GM18520 (cell line): Measurements from ENCODE around the gene DNAJC30.
"Not testable (repeated sequence)": the region's sequence is repeated elsewhere in the genome, so short reads cannot be mapped to it uniquely, and the experiment has no call there.

Experiments
- ATAC-seq: cut with Tn5 transposase; IDR thresholded peaks from one replicate; pipeline ENCODE4 v1.9.1; 2021; ENCODE audit not compliant: unreplicated experiment

The DNAJC30 gene

GRCh38 chr7:73683056-73683787 is at the start of gene DNAJC30, which contains the start of gene BUD23:
DNAJC30 (minus strand) TSS chr7:73683453; CDS start chr7:73683423, 30 bp downstream.
BUD23 (plus strand) TSS chr7:73683597; CDS start chr7:73683626, 29 bp downstream.
- ATAC-seq, result peak; percentile 79

DNA sequence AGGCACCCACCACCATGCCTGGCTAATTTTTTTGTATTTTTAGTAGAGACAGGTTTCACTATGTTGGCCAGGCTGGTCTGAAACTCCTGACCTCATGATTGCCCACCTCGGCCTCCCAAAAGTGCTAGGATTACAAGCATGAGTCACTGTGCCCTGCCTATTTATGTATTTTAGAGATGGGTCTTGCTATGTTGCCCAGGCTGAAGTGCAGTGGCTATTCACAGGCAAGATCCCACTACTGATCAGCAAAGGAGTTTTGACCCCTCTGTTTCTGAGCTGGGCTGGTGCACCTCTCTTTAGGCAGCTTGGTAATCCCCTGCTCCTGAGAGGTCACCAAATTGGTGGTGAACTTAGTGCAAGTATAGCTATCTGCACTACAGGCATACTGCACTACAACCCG is 49.1 kb upstream of the DNAJC30 start:
- no peak for ATAC-seq

DNA sequence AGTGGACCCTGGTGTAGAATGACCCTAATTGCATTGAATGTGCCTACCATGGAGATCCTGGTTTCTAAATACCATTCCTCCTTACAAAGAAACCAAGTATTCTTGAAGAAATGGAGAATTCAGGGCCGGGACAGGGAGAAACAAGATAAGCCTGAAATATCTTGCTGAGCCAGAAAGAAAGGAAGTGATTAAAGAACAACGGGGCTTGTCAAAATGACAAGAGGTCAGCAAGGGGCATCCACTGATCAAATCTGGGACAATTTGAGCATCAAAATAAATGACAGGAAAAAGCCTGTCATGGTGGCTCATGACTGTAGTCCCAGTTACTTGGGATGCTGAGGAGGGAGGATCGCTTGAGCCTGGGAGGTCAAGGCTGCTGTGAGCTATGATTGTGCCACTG is 47.2 kb upstream of the DNAJC30 start:
- no peak for ATAC-seq

DNA sequence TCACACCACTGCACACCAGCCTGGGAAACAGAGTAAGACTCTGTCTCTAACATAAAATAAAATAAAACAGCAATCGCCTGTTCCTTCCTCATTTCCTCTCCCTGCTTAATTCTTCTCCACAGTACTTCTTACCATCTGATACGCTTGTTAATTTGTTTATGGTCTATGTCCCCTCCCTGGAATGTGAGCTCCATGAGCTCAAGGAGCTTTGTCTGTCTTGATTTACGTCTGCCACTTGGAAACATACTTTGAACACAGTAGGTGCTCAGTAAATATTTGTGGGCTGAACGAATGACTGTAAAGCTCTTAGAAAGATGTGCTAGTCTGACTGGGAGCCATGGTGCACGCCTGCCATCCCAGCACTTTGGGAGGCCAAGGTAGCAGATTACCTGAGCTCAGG is 45.3 kb upstream of the DNAJC30 start:
- ATAC-seq, result no peak

DNA sequence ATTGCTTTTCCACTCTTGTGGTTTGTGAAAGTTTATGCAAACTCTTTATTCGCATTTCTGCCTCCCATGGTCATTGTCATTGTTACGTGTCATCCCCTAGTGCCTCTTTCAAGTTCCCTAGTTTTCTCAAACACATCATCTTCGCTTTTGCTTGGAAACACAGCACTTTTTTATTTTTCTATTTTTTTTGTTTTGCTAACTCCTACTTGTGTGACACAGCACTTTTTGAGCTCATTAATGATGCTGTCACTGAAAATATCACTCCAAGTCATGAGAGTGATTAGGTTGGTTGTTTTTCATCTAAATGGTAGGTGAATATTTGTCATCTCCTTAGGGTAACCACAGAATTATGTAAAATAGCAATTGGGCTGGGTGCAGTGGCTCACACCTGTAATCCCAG is 44.7 kb upstream of the DNAJC30 start:
- no peak for ATAC-seq

DNA sequence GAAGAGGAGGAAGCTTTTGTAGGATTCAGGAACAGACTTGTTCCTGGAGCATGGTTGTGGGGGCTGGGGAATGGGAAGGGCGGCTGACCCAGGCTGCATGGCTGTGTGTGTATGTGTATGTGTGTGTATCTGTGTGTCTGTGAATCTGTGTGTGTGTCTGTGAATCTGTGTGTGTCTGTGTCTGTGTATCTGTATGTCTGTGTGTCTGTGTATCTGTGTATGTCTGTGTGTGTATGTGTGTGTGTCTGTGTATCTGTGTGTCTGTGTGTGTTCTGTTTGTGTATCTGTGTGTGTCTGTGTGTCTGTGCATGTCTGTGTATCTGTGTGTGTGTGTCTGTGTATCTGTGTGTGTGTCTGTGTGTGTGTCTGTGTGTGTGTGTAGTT is 42.8 kb upstream of the DNAJC30 start:
- no peak for ATAC-seq

GRCh38 chr7:73723813-73724212 is 40.6 kb upstream of the DNAJC30 start:
- ATAC-seq, result no peak

GRCh38 chr7:73722785-73723184 is 39.5 kb upstream of the DNAJC30 start:
- no peak for ATAC-seq

- not testable (repeated sequence) for ATAC-seq
Observed at GRCh38 chr7:73722182-73722581, 38.9 kb upstream of the DNAJC30 start.

DNA sequence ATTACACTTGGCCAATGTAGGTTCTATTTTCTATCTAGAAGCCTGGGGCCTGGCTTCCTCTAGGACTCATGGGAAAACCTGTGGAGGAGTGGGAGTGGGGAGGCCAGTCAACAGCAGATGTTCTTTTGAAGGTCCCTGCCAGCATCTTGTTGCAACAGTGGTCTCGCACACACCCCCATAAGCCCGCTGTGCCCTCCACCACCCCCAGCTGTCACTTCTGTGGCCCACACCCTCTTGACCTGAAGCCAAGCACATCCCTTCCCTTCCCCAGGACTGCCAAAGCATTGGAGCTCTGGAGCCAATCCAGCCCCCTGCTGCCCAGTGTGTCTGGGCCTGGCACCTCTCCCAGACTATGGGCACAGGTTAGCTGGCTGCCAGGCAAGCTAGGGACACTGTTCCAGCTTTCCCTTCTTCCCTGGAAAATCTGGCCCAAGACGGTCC is 38.1 kb upstream of the DNAJC30 start:
- ATAC-seq, result no peak

GRCh38 chr7:73720443-73720842 is 37.2 kb upstream of the DNAJC30 start:
- not testable (repeated sequence) for ATAC-seq

- ATAC-seq, result no peak
Observed at GRCh38 chr7:73719806-73720169, 36.5 kb upstream of the DNAJC30 start.

DNA sequence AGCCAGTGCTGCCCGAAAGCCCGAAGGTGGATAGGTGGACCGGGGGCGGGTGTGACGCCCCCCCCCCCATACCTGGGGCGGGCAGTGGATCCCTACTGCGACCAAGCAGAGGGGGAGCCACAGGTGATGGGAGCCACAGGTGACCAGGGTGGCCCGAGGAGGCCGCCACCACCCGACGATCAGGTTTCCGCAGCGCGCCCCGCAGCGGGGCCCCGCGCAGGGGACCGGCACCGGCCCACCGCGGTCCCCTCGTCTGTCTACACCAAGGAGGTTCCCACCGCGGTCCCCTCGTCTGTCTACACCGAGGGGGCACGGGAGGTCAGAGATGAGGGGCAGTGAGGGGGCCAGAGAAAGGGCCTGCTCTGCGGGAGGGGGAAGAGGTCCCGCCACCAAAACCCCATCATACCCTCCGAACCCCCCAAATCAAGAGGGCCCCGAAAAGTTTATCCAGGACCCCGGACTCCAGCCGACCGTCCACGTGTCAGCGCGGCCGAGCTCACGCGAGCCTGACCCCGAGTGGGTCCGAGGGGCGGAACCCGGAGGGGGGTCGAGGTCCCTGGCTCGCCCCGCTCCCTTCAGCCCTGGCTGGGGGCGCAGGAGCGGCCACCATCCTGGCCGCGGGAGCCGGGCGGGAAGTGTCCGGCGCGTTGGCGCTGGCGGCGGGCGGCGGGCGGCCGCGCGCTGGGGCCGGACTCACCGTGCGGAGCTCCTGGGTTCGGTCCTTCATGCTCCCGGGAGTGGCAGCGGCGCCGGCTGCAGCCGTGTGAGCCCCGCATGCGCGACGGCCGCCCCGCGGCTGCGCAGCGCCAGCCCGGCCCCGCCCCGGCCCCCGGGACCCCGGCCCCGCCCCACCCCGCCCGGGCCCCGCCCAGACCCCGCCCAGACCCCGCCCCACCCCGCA is 35.9 kb upstream of the DNAJC30 start, which contains the start of gene STX1A:
Gene STX1A (minus strand): TSS at position 765 of the 901 bp plus-strand sequence. CDS start 38 bp downstream, at position 727.
- ATAC-seq, result no peak

- ATAC-seq, result no peak
Observed at GRCh38 chr7:73718438-73718881, 35.2 kb upstream of the DNAJC30 start.

DNA sequence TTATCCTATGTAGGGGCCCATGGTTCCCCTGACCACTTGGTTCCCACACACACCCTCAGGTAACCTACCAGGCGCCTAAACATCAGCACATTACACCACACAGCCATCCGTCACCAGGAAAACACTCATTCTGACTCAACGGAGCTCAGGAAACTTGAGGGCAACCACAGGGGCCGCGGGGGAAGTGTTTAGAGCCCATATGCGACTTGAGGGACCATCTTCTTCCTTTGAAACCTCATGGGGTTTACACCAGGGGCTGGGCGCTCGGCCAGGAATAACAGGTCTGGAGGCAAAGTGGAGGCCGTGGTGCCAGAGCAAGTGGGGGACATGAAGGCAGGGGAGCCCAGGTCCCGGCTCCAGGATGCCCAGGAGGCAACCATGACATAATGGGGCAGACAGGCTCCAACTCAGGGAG is 34.7 kb upstream of the DNAJC30 start:
- ATAC-seq, result no peak

GRCh38 chr7:73717025-73717807 is 34.0 kb upstream of the DNAJC30 start:
- no peak for ATAC-seq

DNA sequence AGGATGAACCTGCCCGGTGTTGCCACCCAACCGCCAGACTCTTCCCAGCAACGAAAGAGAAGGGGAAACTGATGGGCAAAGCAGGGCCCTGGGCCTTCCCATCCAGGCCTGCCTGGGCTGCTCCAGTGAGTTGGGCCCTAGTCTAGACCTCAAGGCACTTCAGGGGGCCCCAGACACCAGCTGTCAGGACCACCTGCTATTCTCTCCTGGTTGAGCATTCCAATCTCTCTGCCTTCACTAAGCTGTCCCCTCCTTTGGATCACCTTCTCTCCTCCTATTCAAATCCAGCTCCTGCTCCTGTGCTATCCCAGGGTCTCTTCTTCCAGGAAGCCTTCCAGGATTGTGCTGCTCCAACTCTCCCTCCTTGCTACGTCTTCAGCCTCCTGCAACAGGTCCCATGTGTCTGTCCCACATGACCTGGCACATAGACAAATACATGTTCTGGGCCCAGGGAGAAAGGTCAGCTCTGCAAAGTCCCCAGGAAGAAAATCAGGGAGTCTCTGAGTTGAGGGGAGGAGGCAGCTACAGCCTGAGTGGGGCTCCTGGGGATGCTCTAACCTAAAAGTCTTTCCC is 33.2 kb upstream of the DNAJC30 start:
- ATAC-seq, result no peak

DNA sequence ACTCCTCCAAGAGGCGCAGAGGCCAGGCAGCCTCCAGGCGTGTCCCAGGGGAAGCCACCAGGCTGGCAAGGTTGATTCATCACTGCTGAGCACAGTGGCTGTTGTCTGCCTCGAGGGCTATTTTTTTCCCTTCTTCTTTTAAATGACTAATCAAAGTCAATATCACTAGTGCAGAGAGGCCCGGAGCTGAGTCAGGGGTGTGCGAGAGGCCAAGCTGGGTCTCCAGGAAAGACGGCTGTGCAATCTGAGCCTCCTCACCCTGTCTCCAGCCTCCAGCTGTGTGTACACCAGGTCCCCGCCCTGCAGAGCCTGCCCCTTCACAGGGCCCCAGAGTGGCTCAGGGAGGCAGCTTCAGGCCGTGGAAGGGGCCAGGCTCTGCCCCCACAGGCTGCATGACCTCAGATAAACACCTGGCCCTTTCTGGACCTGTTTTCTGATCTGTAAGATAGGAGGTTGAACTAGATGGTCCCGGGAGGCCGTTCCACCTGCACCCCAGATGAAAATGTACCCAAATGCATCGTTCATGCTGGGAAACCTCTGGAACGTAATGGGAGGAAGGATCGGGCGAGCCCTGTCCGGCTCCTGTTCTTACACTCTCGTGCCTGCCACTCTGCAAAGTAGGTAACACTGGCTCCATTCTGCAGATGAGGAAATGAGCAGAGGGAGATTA is 32.5 kb upstream of the DNAJC30 start:
- no peak for ATAC-seq

GRCh38 chr7:73713319-73713718 is 30.1 kb upstream of the DNAJC30 start:
- not testable (repeated sequence) for ATAC-seq

- ATAC-seq, result no peak
Observed at GRCh38 chr7:73712773-73713172, 29.5 kb upstream of the DNAJC30 start.
